Measurements from ENCODE around the gene PRKCE.
A peak's percentile ranks its signal among the peaks of the same experiment; 100 is the strongest.

GRCh38 chr2:45816272-45816671 lies 164.8 kb downstream of the PRKCE start:
- TF ChIP-seq CTCF (IDR thresholded peaks at IDR 0.05): no peak
- TF ChIP-seq POLR2AphosphoS5 (IDR thresholded peaks at IDR 0.05): peak; percentile 36
